Erythroblast (primary cell): Measurements from ENCODE around the gene CAPSL.

Source experiments
- GATA1 ChIP-seq: IDR thresholded peaks from 2 replicates; pipeline ENCODE4 v1.6.1; 2011; ENCODE audit warnings: low read depth, mild to moderate bottlenecking, control low read depth, low read length, moderate library complexity
- POLR2A ChIP-seq: IDR thresholded peaks from 2 replicates; pipeline ENCODE4 v1.6.1; 2011; ENCODE audit warnings: mild to moderate bottlenecking, low read length

GRCh38 chr5:35876922-35877321, 61.5 kb downstream of the CAPSL start:
- TF ChIP-seq POLR2A (no peak), GATA1 (no peak)
